ENCODE measurements around the gene FHIT.
"Not testable (repeated sequence)": the region's sequence is repeated elsewhere in the genome, so short reads cannot be mapped to it uniquely, and the experiment has no call there.

FHIT gene

DNA sequence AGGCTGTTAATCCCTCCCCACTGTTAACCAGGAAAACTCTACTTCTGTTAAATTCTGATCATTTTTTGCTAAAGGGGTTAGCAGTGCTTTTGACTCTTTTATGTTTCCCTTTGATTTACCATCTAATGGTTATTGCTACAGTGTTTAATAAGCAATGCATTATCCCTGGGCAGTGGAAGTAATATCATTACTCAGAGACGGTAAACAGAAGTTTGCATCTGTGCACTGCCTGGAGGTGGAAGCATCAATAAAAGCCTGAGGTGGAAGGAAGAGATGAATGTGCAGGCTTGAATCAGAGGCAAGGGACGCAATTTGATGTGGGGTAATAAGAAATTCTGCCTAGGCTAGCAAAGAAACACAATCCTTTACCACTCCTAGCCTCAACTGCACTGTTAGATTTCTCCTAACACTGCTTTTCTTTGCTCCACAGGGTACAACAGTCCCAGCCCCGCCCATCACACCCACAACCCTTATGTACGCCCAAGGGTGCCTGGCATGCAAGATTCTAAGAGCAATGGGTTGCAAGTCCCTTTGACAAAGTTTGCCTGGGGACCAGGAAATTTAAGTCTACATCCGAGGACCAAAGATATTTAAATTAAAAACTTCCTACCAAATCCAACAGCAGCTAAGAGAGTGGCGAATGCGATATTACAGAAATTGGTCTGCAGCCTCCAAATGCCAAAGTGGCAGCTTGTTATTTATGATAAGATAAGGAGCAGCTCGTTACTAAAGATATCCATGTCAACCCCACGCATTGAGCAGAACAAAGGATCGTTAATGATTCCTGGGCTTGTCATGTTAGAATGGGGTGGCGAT lies 261.4 kb downstream of the FHIT start:
- DNase-seq (ENCODE audit: low spot score), result no peak

DNA sequence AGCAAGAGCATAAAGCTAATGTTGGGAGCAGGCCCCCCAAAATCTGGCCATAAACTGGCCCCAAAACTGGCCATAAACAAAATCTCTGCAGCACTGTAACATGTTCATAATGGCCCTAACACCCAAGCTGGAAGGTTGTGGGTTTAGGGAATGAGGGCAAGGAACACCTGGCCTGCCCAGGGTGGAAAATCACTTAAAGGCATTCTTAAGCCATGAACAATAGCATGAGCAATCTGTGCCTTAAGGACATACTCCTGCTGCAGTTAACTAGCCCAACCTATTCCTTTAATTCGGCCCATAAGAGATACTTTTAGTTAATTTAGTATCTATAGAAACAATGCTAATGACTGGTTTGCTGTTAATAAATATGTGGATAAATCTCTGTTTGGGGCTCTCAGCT lies 264.1 kb downstream of the FHIT start:
- DNase-seq (ENCODE audit: low spot score), result not testable (repeated sequence)

DNA sequence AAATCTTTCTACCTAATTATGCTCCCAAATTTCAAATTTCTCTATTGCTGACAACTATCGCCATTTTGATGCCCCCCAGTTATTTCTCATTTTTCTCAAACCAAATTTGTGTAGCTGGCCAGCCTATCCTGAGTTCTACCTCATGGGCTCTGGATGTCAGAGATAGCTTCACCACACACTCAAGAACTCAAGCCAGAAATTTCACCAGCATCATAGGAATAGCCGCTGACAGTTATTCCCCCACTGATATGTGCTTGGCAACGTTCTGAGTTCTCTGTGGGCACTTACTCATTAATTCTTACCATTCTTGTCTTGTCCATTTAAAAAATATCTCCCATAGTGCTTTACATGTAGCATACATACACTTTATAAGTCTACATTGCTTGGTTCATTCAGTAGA lies 264.7 kb downstream of the FHIT start:
- DNase-seq (ENCODE audit: low spot score), result no peak

DNA sequence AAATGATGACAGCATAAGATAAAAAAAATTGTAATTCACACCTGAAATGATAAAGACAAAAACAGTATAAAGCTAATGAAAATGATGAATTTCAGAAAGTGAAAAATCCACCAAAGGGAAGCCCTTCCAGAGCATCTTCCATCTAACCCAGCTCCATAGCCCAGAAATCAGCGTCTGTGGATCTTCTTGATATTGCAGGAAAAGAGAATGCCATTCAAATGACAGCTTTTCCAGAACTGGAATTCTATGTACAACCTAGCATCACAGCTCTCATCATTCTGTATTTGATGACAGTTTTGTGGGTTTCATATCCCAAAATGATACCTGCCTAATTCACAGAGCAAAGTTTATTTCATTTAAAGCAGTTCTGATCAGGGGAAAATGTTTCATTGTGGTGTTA lies 267.3 kb downstream of the FHIT start:
- DNase-seq (ENCODE audit: low spot score), result no peak

DNA sequence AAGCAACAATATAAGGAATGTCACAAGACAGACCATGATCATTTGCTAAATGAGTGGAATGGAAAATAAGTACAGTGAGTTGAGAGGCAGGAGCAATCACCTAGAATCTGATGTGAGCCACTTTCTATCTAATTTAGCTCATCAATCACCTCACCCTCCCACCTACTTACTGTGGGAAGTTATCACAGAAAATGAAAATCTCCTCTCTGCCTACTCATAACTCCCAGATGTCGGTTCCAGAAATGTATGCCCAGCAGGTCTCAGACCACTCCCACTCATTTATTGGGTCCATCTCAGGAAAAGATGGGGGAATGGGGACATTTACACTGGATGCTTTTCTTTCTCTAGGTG lies 270.9 kb downstream of the FHIT start:
- DNase-seq (ENCODE audit: low spot score), result no peak

DNA sequence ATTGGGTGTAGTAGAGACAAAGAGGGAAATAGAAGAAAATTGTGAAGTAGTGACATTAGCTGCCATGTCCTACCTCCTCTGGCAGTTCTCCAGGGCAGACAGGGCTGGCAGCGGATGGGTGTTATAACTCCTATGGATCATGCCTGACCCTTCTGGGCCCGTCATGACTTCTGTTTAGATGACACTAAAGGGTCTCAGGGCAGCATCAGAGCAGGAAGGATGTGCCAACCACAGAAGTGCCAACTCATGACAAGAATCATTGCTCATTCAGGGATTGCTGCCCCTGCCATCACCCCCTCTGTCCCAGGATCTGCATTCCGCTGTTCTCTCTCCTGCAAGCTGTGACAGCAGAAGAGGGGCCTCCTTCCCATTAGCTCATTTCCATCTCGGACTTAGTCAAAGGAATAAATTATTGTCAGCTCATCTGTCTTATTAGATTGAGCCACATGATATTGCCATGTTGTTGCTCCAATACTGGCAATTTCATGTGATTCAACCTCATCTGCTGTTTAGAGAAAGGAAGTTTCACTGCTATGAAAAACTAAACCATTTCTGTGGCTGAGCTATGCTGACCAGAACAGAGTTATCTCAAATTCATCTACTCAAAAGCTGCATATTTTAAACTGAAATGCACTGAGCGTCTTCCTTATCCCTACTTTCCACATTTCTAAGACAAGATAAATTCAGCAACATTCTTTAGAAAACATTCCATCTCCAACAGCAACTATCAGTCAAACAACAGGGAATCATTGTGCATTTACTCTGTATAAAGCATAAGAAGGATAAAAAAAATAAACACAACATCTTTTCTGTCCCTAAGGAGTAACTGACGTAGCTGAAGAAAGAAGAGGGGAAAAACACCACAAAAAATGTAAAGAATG lies 271.6 kb downstream of the FHIT start:
- no peak for DNase-seq (ENCODE audit: low spot score)

DNA sequence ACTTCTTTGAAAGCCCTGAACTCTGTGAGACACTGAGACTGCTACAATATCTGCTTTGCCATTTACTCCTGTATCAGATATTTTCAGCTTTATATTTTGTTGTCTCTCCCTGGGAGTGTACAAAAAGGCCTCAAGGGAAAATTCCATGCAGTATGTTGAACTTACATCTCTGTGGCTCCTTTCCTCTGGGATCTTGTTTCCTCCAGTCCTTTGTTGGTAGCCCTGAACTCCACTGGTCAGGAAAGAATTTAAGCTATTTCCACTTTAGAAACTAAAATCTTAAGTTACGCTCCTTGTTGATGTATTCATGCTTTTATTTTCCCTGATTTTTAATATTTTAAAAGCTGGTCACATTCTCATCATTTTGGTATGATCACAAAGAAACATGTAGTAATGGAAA lies 277.9 kb downstream of the FHIT start:
- no peak for DNase-seq (ENCODE audit: low spot score)

DNA sequence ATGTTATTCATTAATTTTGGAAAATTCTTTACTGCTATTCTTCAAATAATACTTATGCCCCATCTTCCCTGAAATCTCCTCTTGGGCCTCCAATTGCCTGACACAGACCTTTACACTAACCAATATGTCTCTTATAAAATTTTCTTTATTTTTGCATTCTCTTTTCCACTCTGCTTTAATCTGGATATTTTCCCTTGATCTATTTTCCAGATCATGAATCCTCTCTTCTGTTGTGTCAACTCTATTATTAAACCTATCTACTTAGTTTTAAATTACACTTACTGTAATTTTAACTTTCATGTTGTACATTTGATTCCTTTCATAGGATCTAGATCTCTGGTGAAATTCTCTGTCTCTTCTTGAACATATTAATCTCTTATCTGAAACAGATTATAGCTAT lies 278.7 kb downstream of the FHIT start:
- DNase-seq (ENCODE audit: low spot score), result no peak

DNA sequence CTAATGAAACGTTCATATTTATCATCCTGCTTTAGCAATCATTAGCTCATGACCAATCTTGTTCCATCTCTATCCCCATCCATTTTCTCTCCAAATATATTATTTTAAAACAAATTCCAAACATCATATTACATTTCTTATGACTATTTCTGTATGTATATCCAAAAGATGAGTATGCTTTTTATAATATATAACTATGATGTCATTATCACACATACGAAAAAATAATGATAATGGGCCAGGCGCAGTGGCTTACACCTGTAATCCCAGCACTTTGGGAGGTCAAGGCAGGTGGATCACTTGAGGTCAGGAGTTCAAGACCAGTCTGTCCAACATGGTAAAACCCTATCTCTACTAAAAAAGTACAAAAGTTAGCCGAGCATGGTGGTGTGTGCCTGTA lies 280.4 kb downstream of the FHIT start:
- no peak for DNase-seq (ENCODE audit: low spot score)

DNA sequence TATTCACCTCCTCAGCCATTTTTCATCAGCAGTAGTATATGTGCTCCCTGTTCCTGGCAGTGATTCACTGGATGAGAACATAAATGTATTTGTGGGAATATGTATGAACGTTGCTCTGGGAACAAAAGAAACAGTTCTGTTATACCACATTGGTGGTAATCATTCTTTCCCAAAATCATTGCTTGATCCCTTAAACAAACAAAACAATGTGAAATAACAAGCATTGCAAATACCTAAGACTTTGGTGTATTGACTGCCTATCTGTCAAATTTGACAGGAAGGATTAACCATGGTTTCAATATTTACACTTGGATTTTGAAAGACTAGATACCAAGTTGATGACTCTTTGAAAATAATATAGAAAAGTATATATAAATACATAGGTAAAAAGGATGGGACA lies 284.1 kb downstream of the FHIT start:
- DNase-seq (ENCODE audit: low spot score), result no peak

DNA sequence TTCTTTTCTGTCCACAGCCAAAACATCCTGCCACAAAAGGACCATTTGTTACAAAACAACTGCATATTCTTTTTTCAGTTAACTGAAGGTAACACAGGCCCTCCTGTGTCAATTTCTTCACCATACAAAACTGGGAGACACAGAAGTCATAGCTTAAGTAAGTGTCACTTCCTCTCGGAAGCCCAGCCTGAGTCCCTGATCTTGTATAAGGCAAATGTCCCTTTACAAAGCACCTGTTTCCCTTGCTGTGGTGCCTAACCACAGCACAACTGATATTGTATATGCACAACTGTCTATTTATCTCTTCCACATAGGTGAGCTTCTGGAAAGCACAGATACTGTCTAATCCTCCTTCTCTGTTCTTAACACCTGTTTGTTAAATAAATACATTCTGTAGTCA lies 293.7 kb downstream of the FHIT start:
- DNase-seq (ENCODE audit: low spot score), result no peak

DNA sequence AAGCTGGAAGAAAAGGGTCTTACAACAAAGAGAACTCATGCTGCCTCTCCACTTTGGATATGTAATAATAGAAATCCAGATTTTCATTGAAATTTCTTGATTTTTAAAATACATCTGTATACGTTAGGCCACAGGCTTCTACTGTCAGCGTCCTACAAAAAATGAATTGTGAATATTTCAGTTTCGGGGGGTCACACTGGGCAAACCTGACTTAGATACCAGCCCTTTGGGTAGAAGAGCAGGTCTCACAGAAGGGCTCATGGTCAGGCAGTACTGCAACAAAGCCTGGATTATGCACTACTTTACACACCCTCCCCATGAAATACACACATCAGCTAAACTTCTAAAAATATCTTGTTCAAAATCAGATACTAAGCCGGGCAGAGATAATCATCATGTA lies 294.5 kb downstream of the FHIT start:
- DNase-seq (ENCODE audit: low spot score), result no peak

DNA sequence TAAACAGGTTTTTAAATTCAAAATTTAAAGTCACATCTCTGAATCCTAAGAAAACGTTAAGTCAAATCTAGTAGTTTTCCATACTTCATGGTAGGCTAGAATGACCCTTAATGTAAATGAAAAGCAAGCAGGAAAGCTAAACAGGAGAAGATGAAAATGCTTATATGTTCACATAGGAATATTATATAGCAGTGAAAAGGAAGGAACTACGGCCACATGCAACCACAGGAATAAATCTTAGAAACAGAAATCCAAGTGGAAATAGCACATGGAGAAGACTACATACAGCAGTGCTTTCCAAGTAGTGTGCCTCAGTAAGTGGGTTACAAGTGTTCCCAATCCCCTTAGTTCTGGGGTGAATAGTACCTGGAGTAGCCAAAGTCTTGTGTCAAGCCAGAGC lies 296.2 kb downstream of the FHIT start:
- DNase-seq (ENCODE audit: low spot score), result no peak

DNA sequence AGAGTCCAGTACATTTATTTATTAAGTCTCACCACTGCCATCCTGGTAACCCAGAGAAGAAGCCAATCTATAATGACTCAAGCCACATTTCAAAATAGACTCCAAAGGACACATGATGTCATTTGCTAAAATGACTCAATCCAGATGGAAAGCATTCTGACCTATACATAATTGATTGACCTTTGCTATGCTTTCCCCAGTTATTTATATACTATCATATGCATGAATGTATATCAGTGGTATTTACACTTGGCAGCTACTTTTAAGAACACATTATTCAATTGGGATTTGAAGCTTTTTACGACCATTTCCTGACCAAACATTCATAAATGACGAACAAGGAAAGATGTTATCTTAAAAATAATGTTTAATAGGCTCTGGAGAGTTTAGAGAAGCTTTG lies 297.2 kb downstream of the FHIT start:
- DNase-seq (ENCODE audit: low spot score), result peak; percentile 18

DNA sequence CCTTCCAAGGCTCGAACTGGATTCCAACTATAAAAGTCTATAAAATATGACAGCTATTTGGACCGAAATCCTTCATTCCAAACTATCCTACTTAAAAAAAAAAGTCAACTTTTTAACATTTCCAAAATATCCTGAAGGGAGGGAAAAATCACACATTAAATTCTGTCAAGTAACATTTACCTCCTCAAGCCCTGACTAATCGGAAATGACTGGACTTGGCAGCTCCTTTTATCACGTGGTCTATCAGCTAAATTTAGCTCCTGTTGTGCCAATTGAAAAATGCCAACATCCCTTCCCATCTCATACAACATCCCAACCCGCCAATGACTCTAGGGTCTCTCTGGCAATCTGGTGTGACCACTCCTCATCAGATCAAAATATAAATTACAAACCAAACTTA lies 297.9 kb downstream of the FHIT start:
- DNase-seq (ENCODE audit: low spot score), result no peak

DNA sequence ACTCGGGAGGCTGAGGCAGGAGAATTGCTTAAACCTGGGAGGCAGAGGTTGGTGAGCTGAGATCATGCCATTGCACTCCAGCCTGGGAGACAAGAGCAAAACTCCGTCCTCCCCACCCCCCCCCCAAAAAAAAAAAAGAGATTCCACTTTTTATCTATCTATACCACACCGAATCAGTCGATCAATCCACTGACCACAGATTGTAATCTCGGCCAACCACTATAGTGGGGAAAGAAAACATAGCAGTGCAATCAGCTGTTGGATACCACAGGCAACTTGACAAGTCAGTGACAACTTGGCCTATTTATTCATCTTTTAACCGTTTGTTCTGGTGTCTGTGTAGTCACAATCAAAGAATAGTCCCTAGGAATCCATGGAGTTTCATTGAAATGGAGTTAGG lies 299.2 kb downstream of the FHIT start:
- no peak for DNase-seq (ENCODE audit: low spot score)

DNA sequence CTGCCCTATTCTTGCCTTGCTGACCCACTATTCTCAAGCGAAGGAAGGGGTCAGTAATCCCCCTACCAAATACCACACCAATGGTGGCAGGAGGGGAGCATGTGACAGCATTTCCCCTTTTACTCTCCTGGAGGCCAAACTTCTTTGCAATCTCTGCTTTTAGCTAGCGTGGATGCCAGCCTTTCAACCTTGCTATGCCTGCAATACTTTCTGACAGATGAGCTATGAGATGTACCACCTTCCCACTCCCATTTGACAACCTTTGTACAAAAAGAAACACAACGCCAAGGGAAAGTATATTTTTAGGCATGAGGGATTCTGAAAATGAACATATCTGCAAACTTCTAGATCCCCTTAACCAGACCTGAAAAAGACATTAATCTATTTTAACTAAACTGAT lies 302.1 kb downstream of the FHIT start:
- no peak for DNase-seq (ENCODE audit: low spot score)

DNA sequence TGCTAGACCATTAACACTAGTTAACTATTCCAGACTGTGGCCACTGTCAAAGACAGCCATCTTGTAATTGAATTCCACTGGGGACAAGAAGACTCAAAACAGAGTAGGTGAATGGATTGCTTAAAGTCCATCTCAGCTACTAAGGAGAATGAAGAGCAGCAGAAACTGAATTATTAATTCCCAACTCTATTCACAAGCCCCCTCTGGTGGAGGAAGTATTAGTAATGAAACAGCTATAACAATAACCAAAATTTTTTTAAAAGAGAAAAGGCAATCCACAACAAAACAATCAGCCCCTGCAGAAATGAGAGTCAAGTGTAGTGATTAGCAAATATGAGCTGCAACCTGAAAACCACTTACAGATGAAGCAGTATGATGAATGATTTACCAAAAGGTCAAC lies 302.8 kb downstream of the FHIT start:
- DNase-seq (ENCODE audit: low spot score), result peak; percentile 26

DNA sequence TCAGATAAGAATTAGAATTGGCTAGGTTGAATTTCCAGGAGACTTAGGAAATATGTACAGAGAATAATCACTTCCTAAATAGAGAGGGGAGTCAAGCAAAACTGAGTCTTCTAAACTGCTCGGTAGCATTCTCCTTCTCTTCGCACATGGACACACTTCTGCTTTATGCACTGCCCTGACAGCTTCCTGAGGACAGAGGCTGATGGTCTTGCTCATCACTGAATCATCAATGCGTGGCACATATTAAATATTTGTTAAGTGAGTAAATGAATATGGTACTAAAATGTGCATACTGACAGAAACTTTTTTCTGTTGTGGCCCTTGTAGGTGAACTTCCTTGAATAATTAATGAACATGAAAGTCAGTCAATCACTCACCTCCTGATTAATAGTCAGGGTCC lies 315.5 kb downstream of the FHIT start:
- DNase-seq (ENCODE audit: low spot score), result peak; percentile 94

DNA sequence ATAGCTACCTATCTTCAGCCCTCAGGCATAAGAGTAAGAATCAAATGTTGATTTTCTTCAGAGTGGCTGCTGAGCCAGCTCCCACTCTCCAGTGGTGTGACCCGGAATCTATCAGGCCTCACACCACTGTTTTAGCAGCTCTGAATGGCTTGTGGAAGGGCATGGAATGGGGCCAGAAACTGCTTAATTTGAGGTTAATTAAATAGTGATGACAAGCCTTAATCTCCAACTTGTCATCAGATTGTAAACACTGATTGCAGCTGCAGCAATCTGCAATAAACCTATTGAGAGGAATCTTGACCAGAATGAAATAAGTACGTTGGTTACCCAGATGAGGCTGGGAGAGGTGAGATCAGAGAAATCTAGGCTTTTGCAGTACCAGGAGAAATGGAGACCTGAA lies 317.4 kb downstream of the FHIT start:
- DNase-seq (ENCODE audit: low spot score), result no peak

DNA sequence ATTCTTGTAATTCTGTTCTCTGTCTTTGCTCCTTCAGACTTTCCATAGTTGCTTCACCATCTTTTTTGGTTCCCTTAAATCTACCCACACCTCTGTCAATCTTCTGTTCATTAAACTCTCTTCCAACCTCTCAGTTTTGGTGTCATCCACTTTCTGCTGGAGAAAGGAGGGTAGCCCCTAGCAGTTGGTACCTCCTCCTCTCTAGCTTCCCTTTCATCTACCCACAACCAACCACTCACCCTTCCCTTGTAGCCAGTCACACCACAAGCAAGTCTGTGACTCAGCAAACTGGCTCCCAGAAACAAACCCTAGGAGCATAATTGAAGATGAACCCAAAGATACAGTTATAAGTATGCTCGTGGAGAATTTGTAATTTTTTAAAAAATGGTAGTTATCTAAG lies 318.6 kb downstream of the FHIT start:
- peak; percentile 69 for DNase-seq (ENCODE audit: low spot score)

DNA sequence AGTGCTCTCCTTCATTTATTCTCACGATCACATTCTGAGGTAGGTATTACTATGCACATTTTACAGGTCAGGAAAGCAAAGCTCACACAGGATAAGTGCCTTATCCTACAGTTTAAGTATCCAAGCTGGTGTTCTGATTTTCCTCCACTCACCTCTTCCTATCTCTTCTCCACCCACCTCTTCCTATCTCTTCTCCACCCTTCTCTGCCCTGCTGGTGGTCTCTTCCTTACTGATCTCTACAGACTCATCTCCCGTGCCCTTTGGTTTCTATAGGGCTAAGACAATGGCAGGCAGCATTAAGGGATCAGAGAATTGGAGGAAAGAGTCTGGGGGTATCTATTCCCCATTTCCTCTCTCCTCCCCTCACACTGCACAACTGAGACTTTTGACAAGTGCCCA lies 319.1 kb downstream of the FHIT start:
- no peak for DNase-seq (ENCODE audit: low spot score)

DNA sequence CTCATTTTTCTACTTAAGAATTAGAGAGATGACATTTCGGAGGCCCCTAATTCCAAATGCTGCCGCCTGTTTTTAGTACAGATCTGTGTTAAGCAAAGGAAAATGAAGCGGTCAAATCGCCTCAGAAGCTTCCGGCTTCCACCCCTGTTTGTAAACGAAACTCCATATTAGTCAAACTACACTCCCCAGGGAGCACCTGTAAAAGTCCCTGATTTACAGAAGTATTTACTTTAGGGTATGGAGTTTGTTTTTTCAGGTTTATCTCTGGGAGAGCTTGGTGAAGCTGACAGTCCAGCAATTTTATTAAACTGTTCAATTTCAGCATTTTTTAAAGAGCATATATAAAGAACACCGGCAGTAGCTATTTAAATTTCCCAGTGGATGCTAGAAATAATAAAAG lies 319.8 kb downstream of the FHIT start:
- DNase-seq (ENCODE audit: low spot score), result no peak

DNA sequence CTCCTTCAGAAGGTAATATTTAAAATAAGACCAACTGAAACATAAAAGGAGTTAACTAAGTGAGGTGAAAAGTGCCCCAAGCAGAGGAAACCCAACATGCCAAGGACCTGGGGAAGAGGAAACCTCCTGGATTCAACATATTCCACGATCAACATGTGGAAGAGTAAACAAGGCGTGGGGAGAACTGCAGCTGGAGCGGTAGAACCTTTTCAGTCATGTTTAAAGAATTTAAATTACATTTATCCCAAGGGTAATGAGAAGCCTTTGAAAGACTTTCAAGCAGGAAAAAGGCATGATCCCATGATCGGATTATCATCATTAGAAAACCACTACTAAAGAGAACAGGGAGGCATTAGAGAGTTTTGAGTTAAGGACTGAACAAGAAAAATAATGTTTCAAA lies 330.7 kb downstream of the FHIT start:
- DNase-seq (ENCODE audit: low spot score), result no peak
